ENCODE data around the gene AK5. TPM values are rescaled to one million over a fixed set of nuclear protein-coding genes. Genes with fewer than 3 reads are reported as not detected.

Gene AK5
- total RNA-seq, 2 donors from 2014 or later, result 2.2 to 2.8 TPM

DNA sequence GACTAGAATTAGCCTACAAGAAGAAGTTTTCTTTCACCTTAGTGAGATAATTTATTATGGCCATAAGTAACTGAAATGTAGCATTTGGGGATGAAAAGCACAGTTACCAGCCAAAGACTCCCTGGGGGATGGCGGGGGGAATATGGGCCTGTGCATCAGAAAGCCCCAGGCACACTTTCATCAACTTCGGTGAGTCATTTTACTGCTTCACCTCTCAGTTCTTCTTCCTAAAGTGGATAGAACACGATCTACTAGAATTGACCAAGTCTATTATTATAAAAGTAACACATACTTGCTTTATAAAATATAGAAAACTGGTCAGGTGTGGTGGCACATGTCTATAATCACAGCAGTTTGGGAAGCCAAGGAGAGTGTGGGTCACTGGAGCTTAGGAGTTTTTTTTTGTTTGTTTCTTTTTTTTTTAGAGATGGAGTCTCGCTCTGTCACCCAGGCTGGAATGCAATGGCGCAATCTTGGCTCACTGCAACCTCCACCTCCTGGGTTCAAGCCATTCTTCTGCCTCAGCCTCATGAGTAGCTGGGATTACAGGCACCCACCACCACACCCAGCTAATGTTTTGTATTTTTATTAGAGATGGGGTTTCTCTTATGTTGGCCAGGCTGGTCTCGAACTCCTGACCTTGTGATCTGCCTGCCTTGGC, 258.8 kb downstream of the AK5 start:
- no peak for DNase-seq (ENCODE audit: low spot score)

DNA sequence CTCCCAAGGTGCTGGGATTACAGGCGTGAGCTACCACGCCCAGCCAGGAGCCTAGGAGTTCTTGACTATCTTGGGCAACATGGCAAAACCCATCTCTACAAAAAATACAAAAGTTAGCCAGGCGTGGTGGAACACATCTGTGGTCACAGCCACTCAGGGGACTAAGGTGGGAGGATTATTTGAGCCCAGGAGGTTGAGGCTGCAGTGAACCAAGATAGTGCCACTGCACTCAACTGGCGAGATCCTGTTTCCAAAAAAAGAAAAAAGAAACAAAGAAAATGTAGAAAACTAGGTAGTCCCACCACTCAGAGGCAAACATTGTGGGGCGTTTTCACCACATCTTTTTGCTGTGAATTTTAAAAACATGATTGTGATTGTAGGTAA, 259.3 kb downstream of the AK5 start:
- no peaks in the 10 kb centered on the region for H3K27me3 ChIP-seq

More for the DNA sequence above, 258.8 kb downstream of the AK5 start:
- Histone ChIP-seq H3K36me3 (no peaks in the 10 kb centered on the region), H3K9me3 (no peaks in the 10 kb centered on the region), H3K27me3 (no peaks in the 10 kb centered on the region), H3K4me3 (no peak overlapping the region), H3K4me1 (peaks cover 0 to 17% of the 10 kb centered on the region in 2 donors), H3K27ac (no peak overlapping the region)
- TF ChIP-seq CTCF (IDR thresholded peaks at IDR 0.05), result no peak

DNA sequence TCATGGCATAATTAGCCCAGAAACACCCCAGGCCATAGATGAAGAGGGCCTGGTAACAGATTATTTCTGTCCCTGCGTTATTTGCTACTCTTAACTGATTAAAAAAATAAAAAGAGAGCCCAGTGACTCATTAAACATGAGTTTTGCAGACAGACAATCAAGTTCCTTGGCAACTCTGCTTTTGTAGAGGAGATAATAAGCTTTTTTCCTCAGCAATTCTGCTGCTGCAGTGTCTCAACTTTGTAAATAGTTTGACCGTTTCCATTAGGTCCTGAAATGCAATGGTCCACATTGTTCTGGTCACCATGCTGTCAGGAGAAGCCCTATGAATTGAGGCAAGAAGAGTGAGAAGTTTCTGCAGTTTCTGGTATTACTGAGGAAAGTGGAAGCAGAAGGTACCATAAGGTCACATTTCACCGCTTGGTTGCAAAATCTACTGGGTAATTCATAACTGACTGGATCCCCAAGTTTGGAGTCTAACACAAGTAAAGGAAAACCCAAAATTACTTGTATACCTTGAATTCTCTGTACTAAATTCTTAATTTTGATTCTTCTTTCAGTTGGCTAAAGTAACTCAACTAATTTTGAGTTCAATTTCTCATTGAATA, 261.1 kb downstream of the AK5 start:
- DNase-seq (ENCODE audit: low spot score), result no peak
- no peak overlapping the region for H3K4me3 ChIP-seq
- H3K27ac ChIP-seq, result no peak overlapping the region
- H3K9me3 ChIP-seq, result no peaks in the 10 kb centered on the region
- H3K27me3 ChIP-seq, result no peaks in the 10 kb centered on the region
- H3K36me3 ChIP-seq, result no peaks in the 10 kb centered on the region
- no peak for TF ChIP-seq CTCF (IDR thresholded peaks at IDR 0.05)
- peaks cover 0 to 17% of the 10 kb centered on the region in 2 donors for H3K4me1 ChIP-seq

More for the DNA sequence above, 259.3 kb downstream of the AK5 start:
- Histone ChIP-seq H3K4me3 (no peak overlapping the region), H3K4me1 (peaks cover 0 to 17% of the 10 kb centered on the region in 2 donors), H3K27ac (no peak overlapping the region), H3K36me3 (no peaks in the 10 kb centered on the region), H3K9me3 (no peaks in the 10 kb centered on the region)
- DNase-seq (ENCODE audit: low spot score), result no peak
- TF ChIP-seq CTCF (IDR thresholded peaks at IDR 0.05), result no peak

DNA sequence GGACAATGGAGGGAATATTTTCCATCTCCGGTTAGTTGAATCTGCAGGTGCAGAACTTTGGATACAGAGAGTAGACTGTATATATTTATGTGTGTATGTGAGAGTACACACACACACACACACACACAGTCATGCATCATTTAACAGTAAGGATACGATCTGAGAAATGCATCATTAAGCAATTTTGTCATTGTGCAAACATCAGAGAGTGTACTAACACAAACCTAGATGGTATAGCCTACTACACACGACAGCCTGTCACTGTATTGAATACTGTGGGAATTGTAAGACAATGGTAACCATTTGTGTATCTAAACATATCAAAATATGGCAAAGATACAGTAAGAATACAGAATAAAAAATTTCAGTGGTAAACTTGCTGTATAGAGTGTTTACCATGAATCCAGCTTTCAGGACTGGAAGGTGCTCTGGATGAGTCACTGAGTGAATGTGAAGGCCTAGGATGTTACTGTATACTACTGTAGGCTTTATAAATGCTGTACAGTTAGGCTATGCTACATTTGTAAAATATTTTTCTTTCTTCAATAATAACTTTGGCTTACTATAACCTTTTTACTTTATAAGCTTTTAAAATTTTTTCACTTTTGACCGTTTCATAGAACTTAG, 262.1 kb downstream of the AK5 start:
- H3K36me3 ChIP-seq, result no peaks in the 10 kb centered on the region
- no peak overlapping the region for H3K27ac ChIP-seq
- DNase-seq (ENCODE audit: low spot score), result no peak
- H3K4me3 ChIP-seq, result no peak overlapping the region
- no peaks in the 10 kb centered on the region for H3K9me3 ChIP-seq
- H3K4me1 ChIP-seq, result peaks cover 0 to 17% of the 10 kb centered on the region in 2 donors
- TF ChIP-seq CTCF (IDR thresholded peaks at IDR 0.05), result no peak
- no peaks in the 10 kb centered on the region for H3K27me3 ChIP-seq

- Histone ChIP-seq H3K4me1 (peaks cover 0 to 8% of the 10 kb centered on the region in 2 donors), H3K36me3 (no peaks in the 10 kb centered on the region), H3K9me3 (no peaks in the 10 kb centered on the region), H3K27me3 (no peaks in the 10 kb centered on the region), H3K27ac (no peak overlapping the region), H3K4me3 (no peak overlapping the region)
- DNase-seq (ENCODE audit: low spot score), result no peak
- no peak for TF ChIP-seq CTCF (IDR thresholded peaks at IDR 0.05)
These were observed 263.0 kb downstream of the AK5 start for GRCh38 chr1:77544845-77545244.

Measured in right atrium auricular region (tissue), 2 donors.